ENCODE results near the gene FOLR1. TPM values are rescaled to one million over a fixed set of nuclear protein-coding genes. Genes with fewer than 3 reads are reported as not detected.

The FOLR1 gene
- total and polyA plus RNA-seq, 9 of the 15 experiments (the other 6 are each of a cell fraction or from before 2014, with no cell fraction given) = 0.22 to 2.3 (median 1.0) TPM

DNA sequence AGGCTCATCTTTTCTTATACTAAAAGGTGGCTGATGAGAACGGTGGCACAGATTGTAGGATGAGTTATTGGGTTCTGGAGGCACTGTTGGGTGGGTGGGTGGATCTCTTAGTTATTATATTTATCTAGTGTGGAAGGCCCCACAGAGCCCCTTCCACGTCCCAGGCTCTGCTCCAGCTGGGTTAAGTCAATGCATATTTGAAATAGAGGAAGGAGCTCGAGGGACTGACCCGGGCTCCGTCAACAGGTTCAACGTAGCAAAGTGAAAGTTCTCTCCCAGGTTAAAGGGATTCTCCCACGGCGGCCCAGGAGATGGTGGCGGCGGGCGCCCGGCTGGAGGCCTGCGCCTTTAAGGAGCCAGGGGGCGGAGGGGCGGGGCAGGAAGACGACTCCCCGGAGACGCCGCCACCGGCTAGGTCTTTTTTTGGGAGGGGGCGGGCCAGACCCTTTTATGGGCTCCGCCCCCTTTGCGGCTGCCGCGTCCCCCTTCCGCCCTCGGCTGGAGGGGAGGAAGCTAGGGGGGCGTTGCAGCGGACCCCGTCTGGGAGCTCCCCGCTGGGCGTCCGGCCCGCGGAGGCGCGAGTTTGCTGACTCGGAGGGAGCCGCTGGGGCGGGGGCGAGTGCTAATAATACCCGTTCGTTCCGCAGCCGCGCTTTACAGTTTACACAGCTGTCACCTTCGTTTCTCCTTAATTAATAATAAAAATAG, 31.1 kb downstream of the FOLR1 start (continued):
- TF ChIP-seq HDAC3 (IDR thresholded peaks at IDR 0.05; ENCODE audit: borderline replicate concordance, partially characterized antibody) (no peak), TAF1 (IDR thresholded peaks at IDR 0.05; ENCODE audit: control insufficient read depth, extremely low read depth, insufficient read depth, low read length, severe bottlenecking) (peak; percentile 22), SIN3A (IDR thresholded peaks at IDR 0.05; ENCODE audit: borderline replicate concordance in 2 of 2, control insufficient read depth in 1 of 2, low read depth in 2 of 2, low read length in 2 of 2) (no peak), NFRKB (IDR thresholded peaks at IDR 0.05; ENCODE audit: low read depth) (0 out of 2 replicates have a peak, but pooled peaks have one; percentile 0), ZFP91 (CRISPR knock-in tag; IDR thresholded peaks at IDR 0.05) (peak; percentile 94), HIVEP1 (CRISPR knock-in tag; IDR thresholded peaks at IDR 0.05) (no peak), ELF1 (tag; IDR thresholded peaks at IDR 0.05) (peak; percentile 75), HNRNPLL (IDR thresholded peaks at IDR 0.05; ENCODE audit: low read depth, low read length, poor library complexity, severe bottlenecking) (peak; percentile 42), TCFL5 (CRISPR knock-in tag; conservative IDR thresholded peaks at IDR 0.05) (no peak), MAFK (IDR thresholded peaks at IDR 0.05; ENCODE audit: low read length) (peak; percentile 20; the same call in 1 of the 2 replicates), PTTG1 (tag; IDR thresholded peaks at IDR 0.05; ENCODE audit: low read depth) (no peak), RHOXF2B (CRISPR knock-in tag; conservative IDR thresholded peaks at IDR 0.05) (no peak), NUFIP1 (IDR thresholded peaks at IDR 0.05; ENCODE audit: partially characterized antibody) (no peak)
- TF ChIP-seq, protein P1, sequence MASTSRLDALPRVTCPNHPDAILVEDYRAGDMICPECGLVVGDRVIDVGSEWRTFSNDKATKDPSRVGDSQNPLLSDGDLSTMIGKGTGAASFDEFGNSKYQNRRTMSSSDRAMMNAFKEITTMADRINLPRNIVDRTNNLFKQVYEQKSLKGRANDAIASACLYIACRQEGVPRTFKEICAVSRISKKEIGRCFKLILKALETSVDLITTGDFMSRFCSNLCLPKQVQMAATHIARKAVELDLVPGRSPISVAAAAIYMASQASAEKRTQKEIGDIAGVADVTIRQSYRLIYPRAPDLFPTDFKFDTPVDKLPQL (IDR thresholded peaks at IDR 0.05; ENCODE audit: extremely low read depth, insufficient read length) = no peak
- TF ChIP-seq, protein P2, sequence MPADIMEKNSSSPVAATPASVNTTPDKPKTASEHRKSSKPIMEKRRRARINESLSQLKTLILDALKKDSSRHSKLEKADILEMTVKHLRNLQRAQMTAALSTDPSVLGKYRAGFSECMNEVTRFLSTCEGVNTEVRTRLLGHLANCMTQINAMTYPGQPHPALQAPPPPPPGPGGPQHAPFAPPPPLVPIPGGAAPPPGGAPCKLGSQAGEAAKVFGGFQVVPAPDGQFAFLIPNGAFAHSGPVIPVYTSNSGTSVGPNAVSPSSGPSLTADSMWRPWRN (IDR thresholded peaks at IDR 0.05; ENCODE audit: low read depth) = no peak
- TF ChIP-seq, protein P3, sequence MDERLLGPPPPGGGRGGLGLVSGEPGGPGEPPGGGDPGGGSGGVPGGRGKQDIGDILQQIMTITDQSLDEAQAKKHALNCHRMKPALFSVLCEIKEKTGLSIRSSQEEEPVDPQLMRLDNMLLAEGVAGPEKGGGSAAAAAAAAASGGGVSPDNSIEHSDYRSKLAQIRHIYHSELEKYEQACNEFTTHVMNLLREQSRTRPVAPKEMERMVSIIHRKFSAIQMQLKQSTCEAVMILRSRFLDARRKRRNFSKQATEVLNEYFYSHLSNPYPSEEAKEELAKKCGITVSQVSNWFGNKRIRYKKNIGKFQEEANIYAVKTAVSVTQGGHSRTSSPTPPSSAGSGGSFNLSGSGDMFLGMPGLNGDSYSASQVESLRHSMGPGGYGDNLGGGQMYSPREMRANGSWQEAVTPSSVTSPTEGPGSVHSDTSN (CRISPR knock-in tag; IDR thresholded peaks at IDR 0.05; ENCODE audit: low read depth) = no peak
- TF ChIP-seq, protein P3 (tag; conservative IDR thresholded peaks at IDR 0.05; ENCODE audit: low read depth) = peak; percentile 38; the same call in 1 of the 2 replicates
- TF ChIP-seq, protein P4, sequence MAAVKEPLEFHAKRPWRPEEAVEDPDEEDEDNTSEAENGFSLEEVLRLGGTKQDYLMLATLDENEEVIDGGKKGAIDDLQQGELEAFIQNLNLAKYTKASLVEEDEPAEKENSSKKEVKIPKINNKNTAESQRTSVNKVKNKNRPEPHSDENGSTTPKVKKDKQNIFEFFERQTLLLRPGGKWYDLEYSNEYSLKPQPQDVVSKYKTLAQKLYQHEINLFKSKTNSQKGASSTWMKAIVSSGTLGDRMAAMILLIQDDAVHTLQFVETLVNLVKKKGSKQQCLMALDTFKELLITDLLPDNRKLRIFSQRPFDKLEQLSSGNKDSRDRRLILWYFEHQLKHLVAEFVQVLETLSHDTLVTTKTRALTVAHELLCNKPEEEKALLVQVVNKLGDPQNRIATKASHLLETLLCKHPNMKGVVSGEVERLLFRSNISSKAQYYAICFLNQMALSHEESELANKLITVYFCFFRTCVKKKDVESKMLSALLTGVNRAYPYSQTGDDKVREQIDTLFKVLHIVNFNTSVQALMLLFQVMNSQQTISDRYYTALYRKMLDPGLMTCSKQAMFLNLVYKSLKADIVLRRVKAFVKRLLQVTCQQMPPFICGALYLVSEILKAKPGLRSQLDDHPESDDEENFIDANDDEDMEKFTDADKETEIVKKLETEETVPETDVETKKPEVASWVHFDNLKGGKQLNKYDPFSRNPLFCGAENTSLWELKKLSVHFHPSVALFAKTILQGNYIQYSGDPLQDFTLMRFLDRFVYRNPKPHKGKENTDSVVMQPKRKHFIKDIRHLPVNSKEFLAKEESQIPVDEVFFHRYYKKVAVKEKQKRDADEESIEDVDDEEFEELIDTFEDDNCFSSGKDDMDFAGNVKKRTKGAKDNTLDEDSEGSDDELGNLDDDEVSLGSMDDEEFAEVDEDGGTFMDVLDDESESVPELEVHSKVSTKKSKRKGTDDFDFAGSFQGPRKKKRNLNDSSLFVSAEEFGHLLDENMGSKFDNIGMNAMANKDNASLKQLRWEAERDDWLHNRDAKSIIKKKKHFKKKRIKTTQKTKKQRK (IDR thresholded peaks at IDR 0.05; ENCODE audit: borderline replicate concordance, low read depth, low read length) = no peak

Measured in K562 (cell line).